PFSK-1 (cell line): ENCODE results near the gene GDPD5.

Experiments used
- FOXP2 ChIP-seq: optimal IDR thresholded peaks from 2 replicates; pipeline ENCODE3; 2011; ENCODE audit warnings: borderline replicate concordance, control low read depth, inconsistent platforms; ENCODE audit not compliant: insufficient read depth; ENCODE audit errors: extremely low read length, extremely low read depth
- POLR2AphosphoS5 ChIP-seq: IDR thresholded peaks from 2 replicates; pipeline ENCODE4 v1.6.1; 2012; ENCODE audit warnings: low read depth, mild to moderate bottlenecking, control low read depth, low read length, moderate library complexity
- SIN3A ChIP-seq: IDR thresholded peaks from 2 replicates; pipeline ENCODE4 v1.6.1; 2012; ENCODE audit warnings: mild to moderate bottlenecking, low read length, moderate library complexity, borderline replicate concordance; ENCODE audit not compliant: insufficient read depth
- TAF1 ChIP-seq: IDR thresholded peaks from 2 replicates; pipeline ENCODE4 v1.6.1; 2012; ENCODE audit warnings: low read length, control low read depth, borderline replicate concordance; ENCODE audit not compliant: insufficient read depth
- TF ChIP-seq, protein P1 (sequence below), 2 experiments: IDR thresholded peaks; 2 replicates each; pipeline versions ENCODE4 v1.6.1 to v1.8.0; 2011 to 2012; ENCODE audit warnings: low read depth in 2 of 2, low read length in 2 of 2, control low read depth in 1 of 2, inconsistent platforms in 1 of 2, mild to moderate bottlenecking in 1 of 2, moderate library complexity in 1 of 2; ENCODE audit not compliant: insufficient read depth in 1 of 2

Gene GDPD5

DNA sequence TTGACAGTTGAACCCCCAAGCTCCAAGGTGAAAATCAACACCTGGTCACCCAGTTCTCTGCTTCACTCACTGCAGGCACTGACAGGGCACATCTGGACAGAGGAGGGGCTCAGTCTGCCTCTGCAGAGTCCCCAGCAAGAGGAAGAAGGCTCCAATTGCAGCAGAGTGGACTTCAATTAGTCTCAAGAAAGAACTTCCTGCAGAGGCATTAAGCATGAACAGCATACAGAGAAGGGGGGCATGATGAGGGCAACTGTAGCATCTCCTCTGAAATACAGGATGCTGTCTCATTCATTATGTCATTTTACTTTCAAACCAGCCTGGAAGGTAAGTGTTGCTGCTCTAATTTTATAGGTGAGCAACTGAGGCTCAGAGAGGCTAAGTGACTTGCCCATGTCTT is 11.1 kb downstream of the GDPD5 start:
- TF ChIP-seq FOXP2, result no peak
- no peak for TF ChIP-seq SIN3A
- no peak for TF ChIP-seq POLR2AphosphoS5
- no peak for TF ChIP-seq TAF1
- TF ChIP-seq, protein P1, sequence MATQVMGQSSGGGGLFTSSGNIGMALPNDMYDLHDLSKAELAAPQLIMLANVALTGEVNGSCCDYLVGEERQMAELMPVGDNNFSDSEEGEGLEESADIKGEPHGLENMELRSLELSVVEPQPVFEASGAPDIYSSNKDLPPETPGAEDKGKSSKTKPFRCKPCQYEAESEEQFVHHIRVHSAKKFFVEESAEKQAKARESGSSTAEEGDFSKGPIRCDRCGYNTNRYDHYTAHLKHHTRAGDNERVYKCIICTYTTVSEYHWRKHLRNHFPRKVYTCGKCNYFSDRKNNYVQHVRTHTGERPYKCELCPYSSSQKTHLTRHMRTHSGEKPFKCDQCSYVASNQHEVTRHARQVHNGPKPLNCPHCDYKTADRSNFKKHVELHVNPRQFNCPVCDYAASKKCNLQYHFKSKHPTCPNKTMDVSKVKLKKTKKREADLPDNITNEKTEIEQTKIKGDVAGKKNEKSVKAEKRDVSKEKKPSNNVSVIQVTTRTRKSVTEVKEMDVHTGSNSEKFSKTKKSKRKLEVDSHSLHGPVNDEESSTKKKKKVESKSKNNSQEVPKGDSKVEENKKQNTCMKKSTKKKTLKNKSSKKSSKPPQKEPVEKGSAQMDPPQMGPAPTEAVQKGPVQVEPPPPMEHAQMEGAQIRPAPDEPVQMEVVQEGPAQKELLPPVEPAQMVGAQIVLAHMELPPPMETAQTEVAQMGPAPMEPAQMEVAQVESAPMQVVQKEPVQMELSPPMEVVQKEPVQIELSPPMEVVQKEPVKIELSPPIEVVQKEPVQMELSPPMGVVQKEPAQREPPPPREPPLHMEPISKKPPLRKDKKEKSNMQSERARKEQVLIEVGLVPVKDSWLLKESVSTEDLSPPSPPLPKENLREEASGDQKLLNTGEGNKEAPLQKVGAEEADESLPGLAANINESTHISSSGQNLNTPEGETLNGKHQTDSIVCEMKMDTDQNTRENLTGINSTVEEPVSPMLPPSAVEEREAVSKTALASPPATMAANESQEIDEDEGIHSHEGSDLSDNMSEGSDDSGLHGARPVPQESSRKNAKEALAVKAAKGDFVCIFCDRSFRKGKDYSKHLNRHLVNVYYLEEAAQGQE (IDR thresholded peaks at IDR 0.05; ENCODE audit: insufficient read depth in 1 of 2, low read depth in 2 of 2, low read length in 2 of 2), result no peak

DNA sequence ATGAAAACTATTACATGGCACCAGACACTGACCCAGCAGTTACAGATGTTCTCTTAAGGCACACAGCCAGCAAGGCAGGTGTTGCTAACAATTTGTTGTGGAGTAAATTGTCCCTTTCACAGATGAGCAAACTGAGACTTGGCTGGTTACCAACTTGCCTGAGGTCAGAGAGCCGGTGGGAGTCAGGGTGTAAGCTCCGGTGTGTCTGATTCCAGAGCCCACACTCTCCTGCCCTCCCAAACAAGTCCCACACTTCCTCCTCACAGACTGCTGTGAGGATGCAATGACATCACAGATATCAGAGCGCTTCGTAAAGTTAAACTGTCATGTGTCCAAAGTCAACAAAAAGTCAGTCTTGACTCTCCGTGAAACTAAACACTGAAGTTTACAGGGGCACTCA is 12.5 kb downstream of the GDPD5 start:
- TF ChIP-seq TAF1 (no peak), SIN3A (no peak)
- TF ChIP-seq, protein P1 (IDR thresholded peaks at IDR 0.05; ENCODE audit: insufficient read depth in 1 of 2, low read depth in 2 of 2, low read length in 2 of 2), result 0 out of 4 replicates have a peak, but pooled peaks of 1 of the 2 experiments have one; percentile 35

DNA sequence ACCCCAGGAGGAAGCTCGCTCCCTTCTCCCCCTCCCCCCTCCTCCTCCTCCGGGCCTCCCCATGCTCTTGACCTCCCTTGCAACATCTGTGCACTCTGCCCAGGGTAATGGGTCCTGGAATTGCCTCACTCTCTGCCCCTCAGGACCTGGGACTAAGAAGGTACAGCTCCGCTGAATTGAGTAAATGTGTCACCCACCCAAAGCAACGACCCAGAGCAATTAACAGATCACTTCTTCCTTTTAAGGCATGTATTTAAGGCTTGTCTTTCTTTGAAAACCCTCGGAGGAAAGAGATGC is 15.1 kb downstream of the GDPD5 start:
- TF ChIP-seq SIN3A (no peak), TAF1 (no peak), POLR2AphosphoS5 (no peak), FOXP2 (no peak)
- TF ChIP-seq, protein P1 (IDR thresholded peaks at IDR 0.05; ENCODE audit: insufficient read depth in 1 of 2, low read depth in 2 of 2, low read length in 2 of 2), result no peak

DNA sequence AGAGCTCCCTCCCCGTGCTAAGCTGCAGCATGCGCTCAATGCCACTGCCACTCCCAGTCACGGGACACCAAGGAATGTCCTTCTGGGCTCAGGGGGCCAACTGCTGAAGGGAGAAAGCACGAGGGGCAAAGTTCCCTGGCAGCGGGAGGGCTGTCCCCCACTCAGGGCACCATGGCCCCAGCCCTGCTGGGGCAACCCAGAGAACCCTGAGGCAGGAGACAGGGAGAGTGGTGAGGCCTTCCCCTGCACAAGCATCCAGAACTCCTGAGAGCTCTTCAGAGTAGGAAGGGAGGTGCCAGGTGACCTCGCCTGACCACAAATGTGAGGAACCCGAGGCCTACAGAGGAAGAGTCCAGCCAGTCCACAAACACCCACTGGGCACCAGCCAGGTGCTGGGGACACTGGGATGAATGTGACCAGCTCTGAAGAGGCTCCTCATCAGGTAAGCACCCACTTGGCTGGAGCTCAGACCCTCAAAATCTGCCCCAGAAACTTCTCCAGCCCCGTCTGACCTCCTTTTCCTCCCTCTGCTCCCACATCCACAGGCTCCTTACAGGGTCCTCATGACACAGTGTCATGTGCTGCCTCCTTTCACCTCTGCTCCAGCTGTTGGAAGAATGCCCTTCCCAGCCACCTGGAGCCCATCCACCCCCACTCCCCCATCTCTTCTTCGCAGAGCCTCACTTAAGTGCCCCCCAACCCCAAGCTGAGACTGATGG is 15.6 kb downstream of the GDPD5 start:
- no peak for TF ChIP-seq POLR2AphosphoS5
- TF ChIP-seq FOXP2, result no peak
- no peak for TF ChIP-seq TAF1
- TF ChIP-seq SIN3A, result no peak
- TF ChIP-seq, protein P1 (IDR thresholded peaks at IDR 0.05; ENCODE audit: insufficient read depth in 1 of 2, low read depth in 2 of 2, low read length in 2 of 2), result no peak
